K562 (cell line): ENCODE measurements around the gene PLEKHA1.

ENCODE experiments used
- CTCF ChIP-seq, 3 experiments: IDR thresholded peaks in 2 of 3; conservative IDR thresholded peaks in 1 of 3; 2 replicates each; pipeline ENCODE4 v1.5.1; 2011 to 2012; ENCODE audit warnings: low read length in 3 of 3, mild to moderate bottlenecking in 3 of 3, control low read depth in 2 of 3, improper control_type of control experiment in 1 of 3, inconsistent platforms in 1 of 3, low read depth in 1 of 3, mixed read lengths in 1 of 3, moderate library complexity in 1 of 3; ENCODE audit not compliant: insufficient read depth in 2 of 3
- DACH1 ChIP-seq: fragments of 450-650 bp; IDR thresholded peaks from 2 replicates; pipeline ENCODE4 v1.6.1; 2018; ENCODE audit not compliant: partially characterized antibody
- GABPB1 ChIP-seq: sonication (generic); formaldehyde crosslinking; IDR thresholded peaks from 2 replicates; pipeline ENCODE4 v1.8.0; 2022; ENCODE audit warnings: mild to moderate bottlenecking, missing genetic modification reagents
- GTF2A2 ChIP-seq: IDR thresholded peaks from 2 replicates; pipeline ENCODE4 v1.6.1; 2016; ENCODE audit warnings: mild to moderate bottlenecking, missing genetic modification characterization, missing compliant biosample characterization
- ZNF280A ChIP-seq: fragments of 450-650 bp; IDR thresholded peaks from 2 replicates; pipeline ENCODE4 v1.6.1; 2018; ENCODE audit warnings: mild to moderate bottlenecking, low read depth; ENCODE audit not compliant: partially characterized antibody

- TF ChIP-seq GABPB1 (CRISPR knock-in tag) (no peak), CTCF (IDR thresholded peaks at IDR 0.05 in 2 of 3, conservative IDR thresholded peaks at IDR 0.05 in 1 of 3; ENCODE audit: insufficient read depth in 2 of 3, low read depth in 1 of 3, low read length in 3 of 3) (no peak), ZNF280A (no peak), DACH1 (no peak), GTF2A2 (tag) (no peak)
These were observed 46.6 kb downstream of the PLEKHA1 start for GRCh38 chr10:122421054-122421625.
